ENCODE data around the gene GLYATL1.
"Not testable (repeated sequence)": the region's sequence is repeated elsewhere in the genome, so short reads cannot be mapped to it uniquely, and the experiment has no call there.

Gene GLYATL1

GRCh38 chr11:58992489-58992888 is 53.2 kb downstream of the GLYATL1 start:
- DNase-seq (ENCODE audit: low read depth in 2 of 3, low spot score in 1 of 3), result no peak

GRCh38 chr11:58994171-58994570 is 54.9 kb downstream of the GLYATL1 start:
- no peak for DNase-seq (ENCODE audit: low read depth in 2 of 3, low spot score in 1 of 3)

- no peak for DNase-seq (ENCODE audit: low read depth in 2 of 3, low spot score in 1 of 3)
These were observed 59.4 kb downstream of the GLYATL1 start for GRCh38 chr11:58998480-58999290.

- DNase-seq (ENCODE audit: low read depth in 2 of 3, low spot score in 1 of 3), result no peak
These were observed 60.0 kb downstream of the GLYATL1 start for GRCh38 chr11:58999291-58999680.

GRCh38 chr11:59000003-59000402 is 60.7 kb downstream of the GLYATL1 start:
- DNase-seq (ENCODE audit: low read depth in 2 of 3, low spot score in 1 of 3), result no peak

GRCh38 chr11:59002006-59002405 is 62.7 kb downstream of the GLYATL1 start:
- not testable (repeated sequence) for DNase-seq (ENCODE audit: low read depth in 2 of 3, low spot score in 1 of 3)

Measured in stimulated activated CD4-positive, alpha-beta T cell treated with anti-CD3 and anti-CD28 coated beads, Interleukin-12 subunit alpha, Interleukin-12 subunit beta, amount 100 ng/mL, for 48 hours (primary cell).